Effector CD4-positive, alpha-beta T cell (primary cell): ENCODE results near the gene ZNF181.
A peak's percentile ranks its signal among the peaks of the same experiment; 100 is the strongest.
"Not testable (repeated sequence)": the region's sequence is repeated elsewhere in the genome, so short reads cannot be mapped to it uniquely, and the experiment has no call there.

ENCODE experiments used
- DNase-seq: peaks from one replicate; pipeline ENCODE4 v3.0.0-alpha.2; 2020
- total RNA-seq: gene quantifications from one replicate; lab custom pipeline; 2026; lab: John Stamatoyannopoulos, UW

The ZNF181 gene
- total RNA-seq, result 11.4 reads per million, percentile 34 among the genes with 10 or more reads in this experiment

GRCh38 chr19:34733746-34734536 is at the start of gene ZNF181:
TSS of gene ZNF181 (plus strand) at chr19:34734243. CDS start at chr19:34735038, 795 bp downstream.
- peak; percentile 72 for DNase-seq

GRCh38 chr19:34685266-34685665 is 48.8 kb upstream of the ZNF181 start:
- not testable (repeated sequence) for DNase-seq

GRCh38 chr19:34686455-34686854 is 47.6 kb upstream of the ZNF181 start:
- no peak for DNase-seq

GRCh38 chr19:34687348-34687747 is 46.7 kb upstream of the ZNF181 start:
- DNase-seq, result no peak

GRCh38 chr19:34688592-34688991 is 45.5 kb upstream of the ZNF181 start:
- no peak for DNase-seq

- DNase-seq, result no peak
These were observed 43.7 kb upstream of the ZNF181 start for GRCh38 chr19:34690372-34690771.

GRCh38 chr19:34692549-34692948 is 41.5 kb upstream of the ZNF181 start:
- no peak for DNase-seq

- no peak for DNase-seq
These were observed 26.4 kb upstream of the ZNF181 start for GRCh38 chr19:34707661-34708060.

- no peak for DNase-seq
These were observed 22.2 kb upstream of the ZNF181 start for GRCh38 chr19:34711890-34712289.

GRCh38 chr19:34712395-34713261 is 21.4 kb upstream of the ZNF181 start:
- DNase-seq, result peak; percentile 60

- no peak for DNase-seq
These were observed 20.8 kb upstream of the ZNF181 start for GRCh38 chr19:34713262-34713637.

GRCh38 chr19:34715357-34715756 is 18.7 kb upstream of the ZNF181 start:
- DNase-seq, result no peak

- no peak for DNase-seq
These were observed 11.7 kb upstream of the ZNF181 start for GRCh38 chr19:34722353-34722752.

- no peak for DNase-seq
These were observed 8.6 kb upstream of the ZNF181 start for GRCh38 chr19:34725400-34725799.

GRCh38 chr19:34731019-34731829 is 2.8 kb upstream of the ZNF181 start:
- no peak for DNase-seq

- DNase-seq, result no peak
These were observed 2.1 kb upstream of the ZNF181 start for GRCh38 chr19:34731964-34732363.

- DNase-seq, result no peak
These were observed 1.3 kb upstream of the ZNF181 start for GRCh38 chr19:34732612-34733211.

GRCh38 chr19:34733266-34733745 is 737 bp upstream of the ZNF181 start:
- DNase-seq, result peak; percentile 17

GRCh38 chr19:34734537-34735103 is 577 bp downstream of the ZNF181 start:
- DNase-seq, result no peak

- no peak for DNase-seq
These were observed 11.1 kb downstream of the ZNF181 start for GRCh38 chr19:34744896-34745690.

GRCh38 chr19:34757441-34757840 is 23.4 kb downstream of the ZNF181 start:
- no peak for DNase-seq
